ENCODE measurements around the gene FAM120B. TPM values are rescaled to one million over a fixed set of nuclear protein-coding genes. Genes with fewer than 3 reads are reported as not detected.
"Not testable (repeated sequence)": the region's sequence is repeated elsewhere in the genome, so short reads cannot be mapped to it uniquely, and the experiment has no call there.

The FAM120B gene
- total RNA-seq, 4 donors from 2014 or later: 21.8 to 25.7 (median 22.7) TPM

GRCh38 chr6:170346649-170347048 lies 40.1 kb downstream of the FAM120B start:
- TF ChIP-seq CTCF (IDR thresholded peaks at IDR 0.05): no peak
- no peak for TF ChIP-seq POLR2A (IDR thresholded peaks at IDR 0.05)
- DNase-seq (ENCODE audit: low spot score in 2 of 2): no peak
- no peak overlapping the region for H3K4me3 ChIP-seq (ENCODE audit: low read depth, poor library complexity, severe bottlenecking)
- WGBS, 2 donors: 67 to 83% methylated on average over 2 of the region's 2 CpGs
- intact Hi-C loops (cut with DNase I; ENCODE audit: low total_unique reads): no loop called here

- no peak overlapping the region for H3K4me3 ChIP-seq (ENCODE audit: low read depth, poor library complexity, severe bottlenecking)
- WGBS, 2 donors: 74 to 80% methylated on average over 4 of the region's 4 CpGs
- intact Hi-C loops (cut with DNase I; ENCODE audit: low total_unique reads): no loop called here
- no peak for DNase-seq (ENCODE audit: low spot score in 2 of 2)
- TF ChIP-seq CTCF (IDR thresholded peaks at IDR 0.05) (no peak), POLR2A (IDR thresholded peaks at IDR 0.05) (no peak)
Observed at GRCh38 chr6:170347091-170347490, 40.5 kb downstream of the FAM120B start.

GRCh38 chr6:170347975-170348374 lies 41.4 kb downstream of the FAM120B start:
- H3K4me3 ChIP-seq (ENCODE audit: low read depth, poor library complexity, severe bottlenecking): no peak overlapping the region
- TF ChIP-seq POLR2A (IDR thresholded peaks at IDR 0.05) (no peak), CTCF (IDR thresholded peaks at IDR 0.05) (no peak)
- intact Hi-C loops (cut with DNase I; ENCODE audit: low total_unique reads): no loop called here
- 75 to 78% methylated on average over 6 of the region's 6 CpGs for WGBS, 2 donors
- DNase-seq (ENCODE audit: low spot score in 2 of 2): no peak

- DNase-seq (ENCODE audit: low spot score in 2 of 2); intact Hi-C loops (cut with DNase I; ENCODE audit: low total_unique reads); H3K4me3 ChIP-seq (ENCODE audit: low read depth, poor library complexity, severe bottlenecking): not testable (repeated sequence)
Observed at GRCh38 chr6:170351456-170351855, 44.9 kb downstream of the FAM120B start.

- 92 to 96% methylated on average over 1 of the region's 1 CpG for WGBS, 2 donors
- intact Hi-C loops (cut with DNase I; ENCODE audit: low total_unique reads); DNase-seq (ENCODE audit: low spot score in 2 of 2); H3K4me3 ChIP-seq (ENCODE audit: low read depth, poor library complexity, severe bottlenecking): not testable (repeated sequence)
Observed at GRCh38 chr6:170355190-170355589, 48.6 kb downstream of the FAM120B start.

- TF ChIP-seq CTCF (IDR thresholded peaks at IDR 0.05): no peak
- no peak for TF ChIP-seq POLR2A (IDR thresholded peaks at IDR 0.05)
- intact Hi-C loops (cut with DNase I; ENCODE audit: low total_unique reads): no loop called here
- DNase-seq (ENCODE audit: low spot score in 2 of 2): no peak
- 88 to 94% methylated on average over 6 of the region's 6 CpGs for WGBS, 2 donors
- no peak overlapping the region for H3K4me3 ChIP-seq (ENCODE audit: low read depth, poor library complexity, severe bottlenecking)
Observed at GRCh38 chr6:170355661-170356060, 49.1 kb downstream of the FAM120B start.

GRCh38 chr6:170357812-170358211 lies 51.3 kb downstream of the FAM120B start:
- no peak overlapping the region for H3K4me3 ChIP-seq (ENCODE audit: low read depth, poor library complexity, severe bottlenecking)
- WGBS, 2 donors: 73 to 97% methylated on average over 5 of the region's 5 CpGs
- intact Hi-C loops (cut with DNase I; ENCODE audit: low total_unique reads): no loop called here
- TF ChIP-seq CTCF (IDR thresholded peaks at IDR 0.05) (no peak), POLR2A (IDR thresholded peaks at IDR 0.05) (no peak)
- no peak for DNase-seq (ENCODE audit: low spot score in 2 of 2)
